DOHH2 (cell line): ENCODE results near the gene KIR3DL1.
"Not testable (repeated sequence)": the region's sequence is repeated elsewhere in the genome, so short reads cannot be mapped to it uniquely, and the experiment has no call there.

Experiments used
- EZH2phosphoT487 ChIP-seq: fragments of 200-600 bp; sonication (generic); IDR thresholded peaks from 2 replicates; pipeline ENCODE4 v1.6.1; 2017; ENCODE audit warnings: borderline replicate concordance, mild to moderate bottlenecking, antibody characterized with exemption, low read length, moderate library complexity, mixed read lengths
- TF ChIP-seq, protein P1 (sequence below): fragments of 200-600 bp; sonication (generic); IDR thresholded peaks from one replicate; pipeline ENCODE4 v1.5.1; 2014; ENCODE audit warnings: antibody characterized with exemption, mild to moderate bottlenecking, low read depth, low read length; ENCODE audit not compliant: poor library complexity, severe bottlenecking

DNA sequence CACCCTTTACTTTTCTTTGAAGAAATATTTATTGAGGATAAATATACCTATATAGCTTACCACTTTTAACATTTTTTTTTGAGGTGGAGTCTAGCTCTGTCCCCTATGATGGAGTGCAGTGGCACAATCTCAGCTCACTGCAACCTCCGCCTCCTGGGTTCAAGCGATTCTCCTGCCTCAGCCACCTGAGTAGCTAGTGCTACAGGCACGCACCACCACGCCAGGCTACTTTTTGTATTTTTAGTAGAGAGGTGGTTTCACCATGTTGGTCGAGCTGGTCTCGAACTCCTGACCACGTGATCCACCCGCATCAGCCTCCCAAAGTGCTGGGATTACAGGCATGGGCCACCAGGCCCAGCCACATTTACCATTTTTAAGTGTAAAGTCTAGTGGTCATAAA lies 40.4 kb upstream of the KIR3DL1 start:
- TF ChIP-seq, protein P1, sequence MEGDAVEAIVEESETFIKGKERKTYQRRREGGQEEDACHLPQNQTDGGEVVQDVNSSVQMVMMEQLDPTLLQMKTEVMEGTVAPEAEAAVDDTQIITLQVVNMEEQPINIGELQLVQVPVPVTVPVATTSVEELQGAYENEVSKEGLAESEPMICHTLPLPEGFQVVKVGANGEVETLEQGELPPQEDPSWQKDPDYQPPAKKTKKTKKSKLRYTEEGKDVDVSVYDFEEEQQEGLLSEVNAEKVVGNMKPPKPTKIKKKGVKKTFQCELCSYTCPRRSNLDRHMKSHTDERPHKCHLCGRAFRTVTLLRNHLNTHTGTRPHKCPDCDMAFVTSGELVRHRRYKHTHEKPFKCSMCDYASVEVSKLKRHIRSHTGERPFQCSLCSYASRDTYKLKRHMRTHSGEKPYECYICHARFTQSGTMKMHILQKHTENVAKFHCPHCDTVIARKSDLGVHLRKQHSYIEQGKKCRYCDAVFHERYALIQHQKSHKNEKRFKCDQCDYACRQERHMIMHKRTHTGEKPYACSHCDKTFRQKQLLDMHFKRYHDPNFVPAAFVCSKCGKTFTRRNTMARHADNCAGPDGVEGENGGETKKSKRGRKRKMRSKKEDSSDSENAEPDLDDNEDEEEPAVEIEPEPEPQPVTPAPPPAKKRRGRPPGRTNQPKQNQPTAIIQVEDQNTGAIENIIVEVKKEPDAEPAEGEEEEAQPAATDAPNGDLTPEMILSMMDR: not testable (repeated sequence)
- not testable (repeated sequence) for TF ChIP-seq EZH2phosphoT487
